ENCODE data around the gene JADE2. TPM values are rescaled to one million over a fixed set of nuclear protein-coding genes. Genes with fewer than 3 reads are reported as not detected.

Gene JADE2
- total RNA-seq, result 10 to 100 TPM; 58.1 to 68.0 TPM

DNA sequence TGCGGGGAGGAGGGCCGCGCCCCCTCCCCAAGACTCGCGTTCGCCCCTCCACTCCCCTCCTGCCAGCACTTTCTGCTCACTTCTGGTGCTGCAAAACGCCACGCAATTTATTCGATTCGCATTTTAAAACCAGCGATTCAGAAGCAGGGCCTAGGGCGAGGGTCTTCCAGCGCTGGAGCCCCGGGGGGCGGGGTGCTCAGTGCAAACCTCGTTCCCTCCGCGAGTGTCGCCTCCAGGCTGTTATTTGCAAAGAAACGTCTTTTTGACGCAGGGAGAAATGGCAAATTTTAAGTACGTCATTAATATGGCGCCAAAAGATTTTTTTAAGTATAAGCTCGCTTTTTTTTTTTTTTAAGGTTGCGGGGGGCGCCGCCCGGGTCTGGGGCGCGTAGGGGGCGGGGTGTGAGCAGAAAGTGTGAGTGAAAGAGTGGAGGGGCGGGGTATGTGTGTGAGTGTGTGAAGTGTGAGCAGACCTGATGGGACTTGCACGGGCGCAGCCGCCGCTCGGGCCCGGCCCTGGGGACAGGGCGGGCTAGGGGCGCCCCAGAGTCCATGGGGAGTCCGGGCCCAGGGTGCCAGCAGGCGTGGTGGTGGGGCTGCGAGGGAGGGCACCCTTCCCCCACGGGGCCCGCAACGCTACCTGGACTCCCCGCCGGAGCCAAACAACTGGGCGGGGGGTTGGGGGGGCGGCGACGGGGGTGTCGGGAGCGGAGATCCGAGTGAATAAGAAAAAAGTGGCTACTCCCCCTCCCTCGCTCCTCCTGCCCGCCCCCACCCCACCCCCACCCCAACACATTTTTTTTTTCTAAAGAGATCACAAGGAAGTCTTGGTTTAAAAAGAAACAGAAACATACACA is at the start of gene JADE2:
Gene JADE2 (plus strand): TSS at position 845 of the 857 bp plus-strand sequence. CDS start 10,188 bp downstream, outside the sequence.
- POLR2A ChIA-PET, result interaction anchor here (0.6 to 1.9 kb wide), 7 partner anchors 19 to 349 kb away, joined by 3 to 7 read pairs (median 4); partner anchors contain the start of genes CDKN2AIPNL, PPP2CA and SEC24A
- H3K4me1 Mint-ChIP-seq, result peaks cover 32% of the 10 kb centered on the region
- peak; percentile 86 for DNase-seq
- peaks cover 2% of the 10 kb centered on the region for H3K27me3 Mint-ChIP-seq
- ATAC-seq, result peak; percentile 62
- H3K36me3 Mint-ChIP-seq (ENCODE audit: low read depth), result peaks cover 2% of the 10 kb centered on the region
- H3K9me3 Mint-ChIP-seq (ENCODE audit: low read depth), result no peaks in the 10 kb centered on the region
- intact Hi-C loops (cut with DNase I, micrococcal nuclease), result loop anchor here (1.0 to 10.0 kb wide), 19 partner anchors 14 to 523 kb away; partner anchors contain the start of genes VDAC1 (in 2 of the 2), C5orf24 (in 1 of the 2), CDKN2AIPNL (in 1 of the 2) and PCBD2 (in 1 of the 2)
- CTCF ChIA-PET, result interaction anchor here (1.0 to 3.0 kb wide), 3 partner anchors 30 to 211 kb away, joined by 3 to 15 read pairs (median 8); partner anchors contain the start of gene CDKN2AIPNL
- H3K27ac Mint-ChIP-seq, result peak within 1 kb of the TSS; percentile 98
- H3K4me3 Mint-ChIP-seq, result peak within 1 kb of the TSS; percentile 99

DNA sequence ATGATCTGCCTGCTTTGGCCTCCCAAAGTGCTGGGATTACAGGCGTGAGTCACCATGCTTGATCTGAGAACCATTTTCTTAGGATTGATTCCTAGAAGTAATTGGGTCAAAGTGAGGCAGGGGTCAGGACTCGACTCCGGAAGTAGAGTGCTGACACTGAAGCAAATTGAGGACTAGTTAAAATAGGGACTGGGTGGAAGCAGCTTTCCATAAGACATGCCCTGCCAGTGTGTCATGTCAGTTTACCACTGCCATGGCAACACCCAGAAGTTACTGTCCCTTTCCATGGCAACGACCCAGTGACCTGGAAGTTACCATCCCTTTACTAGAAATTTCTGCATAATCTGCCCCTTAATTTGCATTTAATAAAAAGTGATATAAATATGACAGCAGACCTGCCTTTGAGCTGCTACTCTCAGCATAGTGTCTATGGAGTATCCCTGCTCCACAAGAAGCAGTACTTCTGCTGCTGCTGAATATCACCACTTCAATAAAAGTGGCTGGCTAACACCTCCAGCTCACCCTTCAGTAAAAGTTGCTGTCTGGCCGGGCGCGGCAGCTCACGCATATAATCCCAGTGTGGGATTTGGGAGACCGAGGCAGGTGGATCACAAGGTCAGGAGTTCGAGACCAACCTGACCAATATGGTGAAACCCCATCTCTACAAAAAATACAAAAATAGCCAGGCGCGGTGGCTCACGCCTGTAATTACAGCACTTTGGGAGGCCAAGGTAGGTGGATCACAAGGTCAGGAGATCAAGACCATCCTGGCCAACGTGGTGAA is 47.8 kb upstream of the JADE2 start:
- no peak overlapping the region for H3K4me3 Mint-ChIP-seq
- H3K27me3 Mint-ChIP-seq, result no peaks in the 10 kb centered on the region
- intact Hi-C loops (cut with DNase I, micrococcal nuclease), result no loop called here
- no peaks in the 10 kb centered on the region for H3K36me3 Mint-ChIP-seq (ENCODE audit: low read depth)
- no peak for ATAC-seq
- no peaks in the 10 kb centered on the region for H3K4me1 Mint-ChIP-seq
- ChIA-PET POLR2A (interaction anchor here (0.6 kb wide), 1 partner anchor 334 kb away, joined by 3 read pairs; no protein-coding TSS in a partner anchor), CTCF (interaction anchor here (0.5 to 0.7 kb wide), 3 partner anchors 23 to 236 kb away, joined by 3 read pairs; no protein-coding TSS in a partner anchor)
- no peak overlapping the region for H3K27ac Mint-ChIP-seq
- no peaks in the 10 kb centered on the region for H3K9me3 Mint-ChIP-seq (ENCODE audit: low read depth)
- DNase-seq, result no peak

DNA sequence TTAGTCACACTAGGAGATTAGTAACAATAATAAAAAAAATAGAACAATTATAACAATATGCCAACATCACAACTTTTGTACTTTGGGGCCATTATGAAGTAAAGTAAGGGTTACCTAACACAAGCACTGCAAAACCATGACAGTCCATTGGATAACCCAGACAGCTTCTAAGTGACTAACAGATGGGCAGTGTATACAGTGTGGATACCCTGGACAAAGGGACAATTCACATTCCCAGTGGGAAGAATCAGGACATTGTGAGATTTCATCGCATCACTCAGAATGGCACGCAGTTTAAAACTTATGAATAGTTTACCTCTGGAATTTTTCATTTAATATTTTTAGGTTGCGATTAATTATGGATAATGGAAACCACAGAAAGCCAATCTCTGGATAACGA is 45.6 kb upstream of the JADE2 start:
- POLR2A ChIA-PET, result no interaction called here
- no peaks in the 10 kb centered on the region for H3K36me3 Mint-ChIP-seq (ENCODE audit: low read depth)
- no peak overlapping the region for H3K4me3 Mint-ChIP-seq
- intact Hi-C loops (cut with DNase I, micrococcal nuclease), result no loop called here
- no peak overlapping the region for H3K27ac Mint-ChIP-seq
- H3K27me3 Mint-ChIP-seq, result no peaks in the 10 kb centered on the region
- no peaks in the 10 kb centered on the region for H3K4me1 Mint-ChIP-seq
- no peak for DNase-seq
- CTCF ChIA-PET, result no interaction called here
- H3K9me3 Mint-ChIP-seq (ENCODE audit: low read depth), result no peaks in the 10 kb centered on the region
- ATAC-seq, result no peak

DNA sequence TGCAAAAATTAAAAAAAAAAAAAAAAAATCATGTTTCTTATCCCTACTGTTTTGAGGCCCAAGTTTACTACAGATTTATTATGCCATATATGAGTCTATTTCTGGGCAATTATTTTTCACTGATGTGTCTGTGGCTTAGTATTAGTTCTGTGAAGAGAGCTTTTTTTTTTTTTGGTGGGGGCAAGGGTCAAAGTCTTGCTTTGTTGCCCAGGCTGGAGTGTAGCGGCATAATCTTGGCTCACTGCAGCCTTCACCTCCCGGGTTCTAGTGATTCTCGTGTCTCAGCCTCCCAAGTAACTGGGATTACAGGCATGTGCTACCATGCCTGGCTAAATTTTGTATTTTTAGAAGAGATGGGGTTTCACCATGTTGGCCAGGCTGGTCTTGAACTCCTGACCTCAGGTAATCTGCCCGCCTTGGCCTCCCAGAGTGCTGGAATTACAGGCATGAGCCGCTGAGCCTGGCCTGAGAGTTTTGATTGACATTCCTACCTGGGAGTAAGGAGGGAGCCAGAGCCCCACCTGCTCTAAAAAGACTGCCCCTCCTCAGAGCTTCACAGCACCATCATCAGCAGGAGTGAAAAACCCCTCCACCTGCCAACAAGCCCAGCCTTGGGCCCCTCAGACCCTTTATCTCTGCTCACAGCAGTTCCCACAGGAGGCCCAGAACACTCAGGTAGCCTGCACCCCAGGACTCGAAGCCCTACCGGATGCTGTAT is 36.1 kb upstream of the JADE2 start:
- Mint-ChIP-seq H3K9me3 (ENCODE audit: low read depth) (peaks cover 3% of the 10 kb centered on the region), H3K27ac (no peak overlapping the region)
- POLR2A ChIA-PET, result no interaction called here

DNA sequence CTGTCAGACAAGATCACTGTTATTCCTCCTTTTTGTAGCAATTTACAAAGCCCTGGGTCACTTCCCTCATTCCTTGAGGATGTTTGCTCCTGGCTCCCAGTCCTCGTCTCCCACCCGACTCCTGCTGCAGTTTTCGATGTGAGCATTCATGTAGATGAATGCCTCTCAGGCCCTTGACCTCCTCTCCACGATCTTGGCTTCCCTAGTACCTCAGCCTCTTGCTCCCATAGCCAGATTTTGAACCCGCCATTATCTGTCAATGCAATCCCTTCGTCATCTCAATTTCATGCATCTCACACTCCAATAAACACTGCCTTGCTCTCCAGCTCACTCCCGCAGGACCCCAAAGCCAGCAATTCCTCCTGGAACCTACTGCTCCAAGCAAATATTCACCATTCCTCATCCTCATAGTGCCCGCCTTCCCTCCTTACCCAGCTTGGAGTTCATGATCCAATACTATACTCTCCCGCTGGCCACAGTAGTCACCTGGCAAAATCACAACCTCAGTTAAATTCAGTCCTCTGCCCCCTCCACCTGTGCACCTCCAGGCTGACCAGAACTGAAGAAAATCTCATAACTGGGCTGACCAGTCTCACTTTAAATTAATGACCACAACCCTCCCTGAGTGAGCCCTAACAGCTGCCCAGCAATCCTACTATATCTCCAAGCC is 35.1 kb upstream of the JADE2 start:
- H3K36me3 Mint-ChIP-seq (ENCODE audit: low read depth), result no peaks in the 10 kb centered on the region
- POLR2A ChIA-PET, result no interaction called here

More for the DNA sequence above, 36.1 kb upstream of the JADE2 start:
- intact Hi-C loops (cut with DNase I, micrococcal nuclease), result no loop called here
- Mint-ChIP-seq H3K4me1 (no peaks in the 10 kb centered on the region), H3K4me3 (no peak overlapping the region), H3K27me3 (no peaks in the 10 kb centered on the region), H3K36me3 (ENCODE audit: low read depth) (no peaks in the 10 kb centered on the region)
- CTCF ChIA-PET, result interaction anchor here (0.7 to 1.5 kb wide), 3 partner anchors 22 to 98 kb away, joined by 3 to 4 read pairs (median 3); no protein-coding TSS in a partner anchor
- DNase-seq, result no peak
- ATAC-seq, result no peak

DNA sequence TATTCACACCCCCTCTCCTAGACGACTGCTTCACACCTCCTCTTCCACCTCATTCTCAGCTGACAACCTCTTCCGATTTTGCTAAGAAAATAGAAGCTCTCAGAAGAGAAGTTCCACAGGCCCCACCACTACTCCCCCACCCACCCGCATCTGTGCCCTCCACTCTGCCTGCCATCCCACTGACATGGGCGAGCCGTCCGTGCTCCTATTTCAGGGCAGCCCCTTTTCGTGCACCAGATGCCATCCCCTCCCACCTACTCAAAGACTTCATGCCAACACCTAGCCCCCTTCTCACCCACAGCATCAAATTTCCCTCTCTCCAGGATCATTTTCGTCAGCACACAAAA is 34.6 kb upstream of the JADE2 start:
- ChIA-PET CTCF (interaction anchor here (0.7 kb wide), 1 partner anchor 78 kb away, joined by 3 read pairs; no protein-coding TSS in a partner anchor), POLR2A (interaction anchor here (0.6 kb wide), 1 partner anchor 328 kb away, joined by 3 read pairs; no protein-coding TSS in a partner anchor)
- Mint-ChIP-seq H3K9me3 (ENCODE audit: low read depth) (no peaks in the 10 kb centered on the region), H3K36me3 (ENCODE audit: low read depth) (no peaks in the 10 kb centered on the region), H3K27me3 (no peaks in the 10 kb centered on the region), H3K4me3 (no peak overlapping the region), H3K27ac (no peak overlapping the region), H3K4me1 (no peaks in the 10 kb centered on the region)
- intact Hi-C loops (cut with DNase I, micrococcal nuclease), result no loop called here
- DNase-seq, result no peak
- ATAC-seq, result no peak

More for the DNA sequence above, 35.1 kb upstream of the JADE2 start:
- Mint-ChIP-seq H3K9me3 (ENCODE audit: low read depth) (no peaks in the 10 kb centered on the region), H3K4me3 (no peak overlapping the region), H3K27me3 (no peaks in the 10 kb centered on the region), H3K27ac (no peak overlapping the region), H3K4me1 (no peaks in the 10 kb centered on the region)
- no peak for ATAC-seq
- intact Hi-C loops (cut with DNase I, micrococcal nuclease), result no loop called here
- CTCF ChIA-PET, result interaction anchor here (0.7 kb wide), 2 partner anchors 43 to 77 kb away, joined by 3 read pairs; no protein-coding TSS in a partner anchor
- no peak for DNase-seq

GRCh38 chr5:134491841-134492442 is 33.5 kb upstream of the JADE2 start:
- intact Hi-C loops (cut with DNase I, micrococcal nuclease), result no loop called here
- no peaks in the 10 kb centered on the region for H3K36me3 Mint-ChIP-seq (ENCODE audit: low read depth)
- H3K27me3 Mint-ChIP-seq, result no peaks in the 10 kb centered on the region
- H3K4me3 Mint-ChIP-seq, result no peak overlapping the region
- H3K4me1 Mint-ChIP-seq, result no peaks in the 10 kb centered on the region
- ATAC-seq, result no peak
- POLR2A ChIA-PET, result no interaction called here
- no peak for DNase-seq
- no peak overlapping the region for H3K27ac Mint-ChIP-seq
- no peaks in the 10 kb centered on the region for H3K9me3 Mint-ChIP-seq (ENCODE audit: low read depth)
- CTCF ChIA-PET, result no interaction called here

DNA sequence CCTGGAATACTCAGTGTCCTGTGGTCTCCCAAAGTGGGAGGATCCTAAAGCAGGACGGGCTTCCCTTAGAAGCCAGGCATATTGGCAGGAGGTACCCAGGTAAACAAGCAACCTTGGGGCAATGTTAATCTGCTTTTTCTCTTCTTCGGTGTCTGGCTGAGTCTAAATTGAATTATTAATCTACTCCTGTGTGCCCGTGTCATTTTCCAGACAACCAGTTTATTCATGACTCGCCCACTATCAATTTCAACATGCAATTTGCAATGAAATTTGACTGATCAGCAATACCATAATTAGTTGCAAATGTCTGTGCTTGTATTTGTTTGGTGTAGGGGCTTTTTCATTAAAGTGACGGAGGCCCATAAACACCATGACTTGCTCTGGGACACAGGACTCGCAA is 32.9 kb upstream of the JADE2 start:
- Mint-ChIP-seq H3K4me3 (no peak overlapping the region), H3K36me3 (ENCODE audit: low read depth) (no peaks in the 10 kb centered on the region), H3K4me1 (no peaks in the 10 kb centered on the region), H3K27ac (no peak overlapping the region), H3K27me3 (no peaks in the 10 kb centered on the region), H3K9me3 (ENCODE audit: low read depth) (no peaks in the 10 kb centered on the region)
- intact Hi-C loops (cut with DNase I, micrococcal nuclease), result no loop called here
- DNase-seq, result no peak
- no peak for ATAC-seq
- ChIA-PET POLR2A (no interaction called here), CTCF (interaction anchor here (0.7 to 1.5 kb wide), 3 partner anchors 9 to 54 kb away, joined by 3 read pairs; no protein-coding TSS in a partner anchor)

DNA sequence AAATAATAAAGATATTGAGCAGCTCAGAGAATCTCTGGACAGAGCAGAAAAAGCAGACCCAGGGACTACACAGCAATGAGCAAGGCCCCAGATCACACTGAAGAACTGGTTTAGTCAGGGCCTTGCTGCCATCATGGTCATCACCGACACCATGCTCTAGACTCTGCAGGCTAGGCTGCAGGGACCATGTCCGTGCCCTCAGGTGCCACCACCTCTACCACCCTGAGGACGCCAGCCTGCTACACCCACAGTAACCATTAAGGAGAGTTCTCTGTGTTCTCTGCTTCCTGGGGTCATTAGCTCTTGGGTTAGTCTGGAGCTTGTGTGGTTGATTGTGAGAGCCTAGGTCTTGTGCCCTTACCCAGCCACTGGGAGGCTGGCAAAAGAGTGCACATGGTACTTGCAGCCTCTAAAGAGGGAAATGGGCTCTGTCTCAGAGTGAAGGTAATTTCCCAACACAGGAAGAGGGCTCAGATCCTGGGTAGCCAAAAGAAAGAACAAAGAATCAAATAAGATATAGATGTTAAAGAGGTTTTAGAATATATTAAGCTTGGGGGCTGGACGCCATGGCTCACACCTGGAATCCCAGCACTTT is 31.9 kb upstream of the JADE2 start:
- Mint-ChIP-seq H3K9me3 (ENCODE audit: low read depth) (no peaks in the 10 kb centered on the region), H3K27me3 (no peaks in the 10 kb centered on the region), H3K36me3 (ENCODE audit: low read depth) (no peaks in the 10 kb centered on the region), H3K4me3 (no peak overlapping the region), H3K27ac (no peak overlapping the region), H3K4me1 (no peaks in the 10 kb centered on the region)
- DNase-seq (no peak), ATAC-seq (no peak)
- intact Hi-C loops (cut with DNase I, micrococcal nuclease), result no loop called here
- ChIA-PET POLR2A (no interaction called here), CTCF (interaction anchor here (0.6 to 1.5 kb wide), 4 partner anchors 8 to 58 kb away, joined by 3 read pairs; no protein-coding TSS in a partner anchor)

GRCh38 chr5:134494780-134495179 is 30.7 kb upstream of the JADE2 start:
- no peaks in the 10 kb centered on the region for H3K36me3 Mint-ChIP-seq (ENCODE audit: low read depth)
- DNase-seq, result no peak
- no peaks in the 10 kb centered on the region for H3K4me1 Mint-ChIP-seq
- CTCF ChIA-PET, result no interaction called here
- intact Hi-C loops (cut with DNase I, micrococcal nuclease), result no loop called here
- H3K4me3 Mint-ChIP-seq, result no peak overlapping the region
- H3K27ac Mint-ChIP-seq, result no peak overlapping the region
- no peaks in the 10 kb centered on the region for H3K9me3 Mint-ChIP-seq (ENCODE audit: low read depth)
- POLR2A ChIA-PET, result no interaction called here
- ATAC-seq, result no peak
- no peaks in the 10 kb centered on the region for H3K27me3 Mint-ChIP-seq

Data from activated CD4-positive, alpha-beta T cell treated with anti-CD3 and anti-CD28 coated beads for 36 hours (primary cell).